ENCODE data around the gene SMG9.
"Not testable (repeated sequence)": the region's sequence is repeated elsewhere in the genome, so short reads cannot be mapped to it uniquely, and the experiment has no call there.

Gene SMG9

DNA sequence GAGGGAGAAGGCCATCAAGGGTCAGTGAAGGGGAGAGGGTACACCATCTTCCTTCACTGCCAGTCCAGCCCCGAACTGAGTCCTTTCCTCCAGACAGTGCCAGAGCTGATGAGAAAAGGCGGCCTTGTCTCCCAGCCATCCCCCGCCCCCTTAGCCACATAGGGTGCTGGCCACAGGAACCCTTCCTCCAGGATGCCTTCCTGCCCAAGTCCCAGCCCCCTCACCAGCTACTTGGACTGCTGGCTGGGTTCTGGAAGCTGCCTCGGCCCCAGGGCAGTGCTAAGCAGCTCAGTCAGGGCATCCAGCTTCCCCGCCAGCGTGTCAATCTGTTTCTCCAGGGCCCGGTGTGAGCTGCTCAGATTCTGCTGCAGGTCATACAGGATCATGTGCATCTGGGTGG is 12.6 kb upstream of the SMG9 start:
- Histone ChIP-seq H2BK15ac (replicated peaks; ENCODE audit: low read depth) (no peak overlapping the region), H3K79me2 (ENCODE audit: control insufficient read depth, insufficient read depth, low read length) (no peaks in the 10 kb centered on the region), H2BK120ac (ENCODE audit: low read depth, low read length) (no peak overlapping the region), H3K18ac (ENCODE audit: low read length) (no peak overlapping the region), H3K27me3 (ENCODE audit: insufficient read depth, low read length, poor library complexity) (no peaks in the 10 kb centered on the region), H3K56ac (ENCODE audit: low read length) (no peak overlapping the region), H2BK5ac (ENCODE audit: low read length) (no peak overlapping the region), H3K4me1 (ENCODE audit: control insufficient read depth, low read depth, low read length) (no peaks in the 10 kb centered on the region), H3K27ac (ENCODE audit: low read depth, low read length) (no peak overlapping the region), H4K8ac (ENCODE audit: low read depth, low read length) (no peak overlapping the region), H3K4me2 (ENCODE audit: low read length) (no peak overlapping the region), H3K79me1 (ENCODE audit: low read length) (no peaks in the 10 kb centered on the region), H2AK5ac (ENCODE audit: low read length) (no peak overlapping the region), H3K4ac (ENCODE audit: low read depth, low read length) (no peak overlapping the region), H3K9ac (ENCODE audit: low read length) (no peak overlapping the region), H4K5ac (ENCODE audit: low read length) (no peak overlapping the region), H3K36me3 (ENCODE audit: control insufficient read depth, insufficient read depth, low read length) (no peaks in the 10 kb centered on the region), H3K4me3 (ENCODE audit: low read length) (no peak overlapping the region), H3K23ac (ENCODE audit: low read length) (no peak overlapping the region)
- no peak for DNase-seq
- no CpG with 5 or more reads among the region's 7 CpGs for WGBS (ENCODE audit: extremely low coverage, insufficient coverage, low lambda C conversion rate)

- H3K36me3 ChIP-seq (ENCODE audit: control insufficient read depth, insufficient read depth, low read length): no peaks in the 10 kb centered on the region
- no peak for DNase-seq
- H3K18ac ChIP-seq (ENCODE audit: low read length): no peak overlapping the region
- H3K9ac ChIP-seq (ENCODE audit: low read length): no peak overlapping the region
- H2BK15ac ChIP-seq (replicated peaks; ENCODE audit: low read depth): no peak overlapping the region
- no CpG with 5 or more reads among the region's 4 CpGs for WGBS (ENCODE audit: extremely low coverage, insufficient coverage, low lambda C conversion rate)
- H3K56ac ChIP-seq (ENCODE audit: low read length): no peak overlapping the region
- H3K23ac ChIP-seq (ENCODE audit: low read length): no peak overlapping the region
- H2BK5ac ChIP-seq (ENCODE audit: low read length): no peak overlapping the region
- H2AK5ac ChIP-seq (ENCODE audit: low read length): no peak overlapping the region
- H3K4ac ChIP-seq (ENCODE audit: low read depth, low read length): no peak overlapping the region
- H3K4me1 ChIP-seq (ENCODE audit: control insufficient read depth, low read depth, low read length): no peaks in the 10 kb centered on the region
- no peak overlapping the region for H4K8ac ChIP-seq (ENCODE audit: low read depth, low read length)
- H3K4me2 ChIP-seq (ENCODE audit: low read length): no peak overlapping the region
- H3K27me3 ChIP-seq (ENCODE audit: insufficient read depth, low read length, poor library complexity): no peaks in the 10 kb centered on the region
- H3K79me1 ChIP-seq (ENCODE audit: low read length): no peaks in the 10 kb centered on the region
- no peak overlapping the region for H4K5ac ChIP-seq (ENCODE audit: low read length)
- H3K27ac ChIP-seq (ENCODE audit: low read depth, low read length): no peak overlapping the region
- no peak overlapping the region for H3K4me3 ChIP-seq (ENCODE audit: low read length)
- H3K79me2 ChIP-seq (ENCODE audit: control insufficient read depth, insufficient read depth, low read length): no peaks in the 10 kb centered on the region
- H2BK120ac ChIP-seq (ENCODE audit: low read depth, low read length): no peak overlapping the region
These were observed 11.9 kb upstream of the SMG9 start for GRCh38 chr19:43766755-43767043.

DNA sequence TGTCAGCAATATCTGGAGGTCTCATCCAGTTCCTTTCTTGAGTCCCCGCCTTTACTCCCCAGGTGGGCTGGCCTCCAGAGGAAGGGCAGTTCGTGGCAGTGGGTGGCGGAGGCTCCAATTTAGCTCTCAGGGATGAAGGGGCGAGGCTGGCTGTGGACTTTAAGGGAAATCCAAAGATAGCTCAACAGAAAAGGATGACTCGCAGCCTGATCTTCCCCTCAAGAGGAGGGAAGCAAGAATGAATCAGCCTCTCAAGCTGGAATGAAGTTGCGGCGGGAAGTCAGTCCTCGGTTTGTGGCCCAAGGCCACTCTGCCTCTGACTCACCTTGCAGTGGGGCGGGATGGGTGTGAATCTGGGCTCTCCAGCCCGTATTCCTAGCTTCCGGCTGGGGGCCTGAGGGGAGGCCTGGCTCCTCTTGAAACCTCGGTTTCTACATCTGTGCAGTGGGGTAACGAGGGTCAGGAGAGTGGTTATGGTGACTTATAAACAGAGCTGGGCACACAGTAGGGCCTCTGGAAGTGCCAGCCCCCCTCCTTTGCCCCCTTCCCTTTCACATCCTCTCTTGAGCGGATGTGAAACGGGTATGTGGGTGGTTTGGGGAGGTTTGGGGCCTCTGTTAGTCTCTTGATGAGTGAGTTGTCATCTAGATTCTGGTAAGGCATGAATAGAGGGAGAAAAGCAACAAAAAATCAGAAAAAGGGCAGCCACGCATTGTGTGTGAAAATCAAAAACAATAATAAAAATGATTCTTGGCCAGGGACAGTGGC is 10.5 kb upstream of the SMG9 start:
- Histone ChIP-seq H3K18ac (ENCODE audit: low read length) (no peak overlapping the region), H3K79me1 (ENCODE audit: low read length) (no peaks in the 10 kb centered on the region), H3K4me2 (ENCODE audit: low read length) (no peak overlapping the region), H3K4me1 (ENCODE audit: control insufficient read depth, low read depth, low read length) (no peaks in the 10 kb centered on the region), H3K23ac (ENCODE audit: low read length) (no peak overlapping the region), H2BK120ac (ENCODE audit: low read depth, low read length) (no peak overlapping the region), H3K4me3 (ENCODE audit: low read length) (no peak overlapping the region), H3K27me3 (ENCODE audit: insufficient read depth, low read length, poor library complexity) (no peaks in the 10 kb centered on the region), H4K5ac (ENCODE audit: low read length) (no peak overlapping the region), H3K56ac (ENCODE audit: low read length) (no peak overlapping the region), H3K27ac (ENCODE audit: low read depth, low read length) (no peak overlapping the region), H3K4ac (ENCODE audit: low read depth, low read length) (no peak overlapping the region), H2AK5ac (ENCODE audit: low read length) (no peak overlapping the region), H2BK15ac (replicated peaks; ENCODE audit: low read depth) (no peak overlapping the region), H3K9ac (ENCODE audit: low read length) (no peak overlapping the region), H4K8ac (ENCODE audit: low read depth, low read length) (no peak overlapping the region), H2BK5ac (ENCODE audit: low read length) (no peak overlapping the region), H3K36me3 (ENCODE audit: control insufficient read depth, insufficient read depth, low read length) (no peaks in the 10 kb centered on the region), H3K79me2 (ENCODE audit: control insufficient read depth, insufficient read depth, low read length) (no peaks in the 10 kb centered on the region)
- peak; percentile 89 for DNase-seq
- no CpG with 5 or more reads among the region's 16 CpGs for WGBS (ENCODE audit: extremely low coverage, insufficient coverage, low lambda C conversion rate)

- not testable (repeated sequence) for H3K36me3 ChIP-seq (ENCODE audit: control insufficient read depth, insufficient read depth, low read length); H3K18ac ChIP-seq (ENCODE audit: low read length); H3K9ac ChIP-seq (ENCODE audit: low read length); H3K79me2 ChIP-seq (ENCODE audit: control insufficient read depth, insufficient read depth, low read length); DNase-seq; H3K4me2 ChIP-seq (ENCODE audit: low read length); H2BK15ac ChIP-seq (replicated peaks; ENCODE audit: low read depth); H3K4me3 ChIP-seq (ENCODE audit: low read length); H3K4me1 ChIP-seq (ENCODE audit: control insufficient read depth, low read depth, low read length); H3K56ac ChIP-seq (ENCODE audit: low read length); H3K79me1 ChIP-seq (ENCODE audit: low read length); H2AK5ac ChIP-seq (ENCODE audit: low read length); H3K27ac ChIP-seq (ENCODE audit: low read depth, low read length); H3K4ac ChIP-seq (ENCODE audit: low read depth, low read length); H3K27me3 ChIP-seq (ENCODE audit: insufficient read depth, low read length, poor library complexity); H4K5ac ChIP-seq (ENCODE audit: low read length); H4K8ac ChIP-seq (ENCODE audit: low read depth, low read length); H2BK120ac ChIP-seq (ENCODE audit: low read depth, low read length); H2BK5ac ChIP-seq (ENCODE audit: low read length); H3K23ac ChIP-seq (ENCODE audit: low read length)
- no CpG with 5 or more reads among the region's 8 CpGs for WGBS (ENCODE audit: extremely low coverage, insufficient coverage, low lambda C conversion rate)
These were observed 9.9 kb upstream of the SMG9 start for GRCh38 chr19:43764684-43765083.

- no peak overlapping the region for H4K8ac ChIP-seq (ENCODE audit: low read depth, low read length)
- H3K18ac ChIP-seq (ENCODE audit: low read length): no peak overlapping the region
- no peak overlapping the region for H3K4ac ChIP-seq (ENCODE audit: low read depth, low read length)
- H3K4me3 ChIP-seq (ENCODE audit: low read length): no peak overlapping the region
- no peak overlapping the region for H4K5ac ChIP-seq (ENCODE audit: low read length)
- H3K9ac ChIP-seq (ENCODE audit: low read length): no peak overlapping the region
- no peak overlapping the region for H3K4me2 ChIP-seq (ENCODE audit: low read length)
- H3K56ac ChIP-seq (ENCODE audit: low read length): no peak overlapping the region
- no peaks in the 10 kb centered on the region for H3K27me3 ChIP-seq (ENCODE audit: insufficient read depth, low read length, poor library complexity)
- no peak overlapping the region for H2BK120ac ChIP-seq (ENCODE audit: low read depth, low read length)
- no CpG with 5 or more reads among the region's 3 CpGs for WGBS (ENCODE audit: extremely low coverage, insufficient coverage, low lambda C conversion rate)
- H3K79me2 ChIP-seq (ENCODE audit: control insufficient read depth, insufficient read depth, low read length): no peaks in the 10 kb centered on the region
- no peaks in the 10 kb centered on the region for H3K79me1 ChIP-seq (ENCODE audit: low read length)
- no peak overlapping the region for H2BK5ac ChIP-seq (ENCODE audit: low read length)
- no peak for DNase-seq
- H3K36me3 ChIP-seq (ENCODE audit: control insufficient read depth, insufficient read depth, low read length): no peaks in the 10 kb centered on the region
- H2AK5ac ChIP-seq (ENCODE audit: low read length): no peak overlapping the region
- no peak overlapping the region for H3K23ac ChIP-seq (ENCODE audit: low read length)
- H2BK15ac ChIP-seq (replicated peaks; ENCODE audit: low read depth): no peak overlapping the region
- no peak overlapping the region for H3K27ac ChIP-seq (ENCODE audit: low read depth, low read length)
- no peaks in the 10 kb centered on the region for H3K4me1 ChIP-seq (ENCODE audit: control insufficient read depth, low read depth, low read length)
These were observed 8.7 kb upstream of the SMG9 start for GRCh38 chr19:43763473-43763939.

- Histone ChIP-seq H3K9ac (ENCODE audit: low read length) (no peak overlapping the region), H3K23ac (ENCODE audit: low read length) (no peak overlapping the region), H3K56ac (ENCODE audit: low read length) (no peak overlapping the region), H3K27me3 (ENCODE audit: insufficient read depth, low read length, poor library complexity) (no peaks in the 10 kb centered on the region), H3K18ac (ENCODE audit: low read length) (no peak overlapping the region), H3K27ac (ENCODE audit: low read depth, low read length) (no peak overlapping the region), H3K79me1 (ENCODE audit: low read length) (no peaks in the 10 kb centered on the region), H2BK15ac (replicated peaks; ENCODE audit: low read depth) (no peak overlapping the region), H4K8ac (ENCODE audit: low read depth, low read length) (no peak overlapping the region), H2AK5ac (ENCODE audit: low read length) (no peak overlapping the region), H3K4ac (ENCODE audit: low read depth, low read length) (no peak overlapping the region), H4K5ac (ENCODE audit: low read length) (no peak overlapping the region), H2BK5ac (ENCODE audit: low read length) (no peak overlapping the region), H2BK120ac (ENCODE audit: low read depth, low read length) (no peak overlapping the region), H3K4me3 (ENCODE audit: low read length) (no peak overlapping the region), H3K79me2 (ENCODE audit: control insufficient read depth, insufficient read depth, low read length) (no peaks in the 10 kb centered on the region), H3K4me1 (ENCODE audit: control insufficient read depth, low read depth, low read length) (no peaks in the 10 kb centered on the region), H3K36me3 (ENCODE audit: control insufficient read depth, insufficient read depth, low read length) (no peaks in the 10 kb centered on the region), H3K4me2 (ENCODE audit: low read length) (no peak overlapping the region)
- no CpG with 5 or more reads among the region's 3 CpGs for WGBS (ENCODE audit: extremely low coverage, insufficient coverage, low lambda C conversion rate)
- DNase-seq: no peak
These were observed 8.1 kb upstream of the SMG9 start for GRCh38 chr19:43762814-43763213.
